Activated T-cell treated with anti-CD3 and anti-CD28 coated beads, Interleukin-2, amount 50 U/mL, for 24 hours (primary cell): ENCODE measurements around the gene LRFN2.

ENCODE experiments used
- DNase-seq: peaks from one replicate; pipeline ENCODE4 v3.0.0-alpha.2; 2020
- H3K27ac Mint-ChIP-seq: 2 replicates; pipeline ENCODE4 v1.8.0; 2020; ENCODE audit warnings: mild to moderate bottlenecking, mixed read lengths
- H3K27me3 Mint-ChIP-seq: 2 replicates; pipeline ENCODE4 v1.8.0; 2020; ENCODE audit warnings: mixed read lengths
- H3K36me3 Mint-ChIP-seq: 2 replicates; pipeline ENCODE4 v1.8.0; 2020; ENCODE audit warnings: low read depth, mixed read lengths
- H3K4me1 Mint-ChIP-seq: 2 replicates; pipeline ENCODE4 v1.8.0; 2020; ENCODE audit warnings: low read depth, mixed read lengths
- H3K4me3 Mint-ChIP-seq: 2 replicates; pipeline ENCODE4 v1.8.0; 2020; ENCODE audit warnings: mild to moderate bottlenecking, moderate library complexity, mixed read lengths
- H3K9me3 Mint-ChIP-seq: 2 replicates; pipeline ENCODE4 v1.8.0; 2020; ENCODE audit warnings: mixed read lengths

The LRFN2 gene

DNA sequence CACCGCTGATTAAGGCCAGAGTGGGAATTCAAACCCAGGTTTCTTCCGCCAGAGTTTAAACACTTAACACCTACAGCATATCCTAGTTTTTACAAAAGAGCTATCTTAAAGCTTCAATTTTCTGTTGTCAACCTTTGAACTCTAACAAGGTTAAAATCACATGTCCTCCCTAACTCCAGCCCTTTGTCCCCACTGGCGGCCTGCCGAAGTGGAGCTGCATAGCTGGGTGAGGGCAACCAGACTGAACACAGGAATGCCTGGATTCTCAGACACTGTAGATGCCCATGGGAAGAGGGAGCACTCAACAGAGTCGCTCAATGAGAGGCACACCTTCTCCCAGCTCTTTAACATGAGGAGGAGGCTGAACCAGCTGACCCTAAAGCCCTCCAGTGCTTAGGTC is 59.1 kb downstream of the LRFN2 start:
- no peaks in the 10 kb centered on the region for H3K9me3 Mint-ChIP-seq
- no peak overlapping the region for H3K27ac Mint-ChIP-seq

DNA sequence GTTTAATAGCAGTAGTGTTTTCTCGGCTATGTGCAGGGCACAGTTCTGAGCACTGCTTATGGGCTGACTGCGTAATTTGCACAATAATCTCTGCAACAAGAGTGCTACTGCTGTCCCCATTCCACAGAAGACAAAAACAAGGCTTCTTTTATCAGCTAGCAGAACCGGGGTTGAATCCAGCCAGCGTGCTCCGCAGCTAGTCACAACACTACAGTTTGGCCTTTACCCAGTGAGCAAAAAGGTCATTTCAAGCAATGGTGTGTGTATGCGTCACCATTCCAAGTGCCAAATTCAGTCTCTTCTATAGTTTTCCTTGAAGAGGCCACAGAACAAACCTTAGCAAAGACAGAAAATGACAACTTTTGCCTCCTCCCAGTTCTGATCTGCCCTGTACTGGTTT is 61.1 kb downstream of the LRFN2 start:
- Mint-ChIP-seq H3K9me3 (no peaks in the 10 kb centered on the region), H3K36me3 (no peaks in the 10 kb centered on the region), H3K27ac (no peak overlapping the region), H3K4me3 (no peak overlapping the region), H3K27me3 (no peaks in the 10 kb centered on the region), H3K4me1 (no peaks in the 10 kb centered on the region)
- no peak for DNase-seq

More for the DNA sequence above, 59.1 kb downstream of the LRFN2 start:
- DNase-seq = no peak
- Mint-ChIP-seq H3K36me3 (no peaks in the 10 kb centered on the region), H3K4me3 (no peak overlapping the region), H3K27me3 (no peaks in the 10 kb centered on the region), H3K4me1 (no peaks in the 10 kb centered on the region)

DNA sequence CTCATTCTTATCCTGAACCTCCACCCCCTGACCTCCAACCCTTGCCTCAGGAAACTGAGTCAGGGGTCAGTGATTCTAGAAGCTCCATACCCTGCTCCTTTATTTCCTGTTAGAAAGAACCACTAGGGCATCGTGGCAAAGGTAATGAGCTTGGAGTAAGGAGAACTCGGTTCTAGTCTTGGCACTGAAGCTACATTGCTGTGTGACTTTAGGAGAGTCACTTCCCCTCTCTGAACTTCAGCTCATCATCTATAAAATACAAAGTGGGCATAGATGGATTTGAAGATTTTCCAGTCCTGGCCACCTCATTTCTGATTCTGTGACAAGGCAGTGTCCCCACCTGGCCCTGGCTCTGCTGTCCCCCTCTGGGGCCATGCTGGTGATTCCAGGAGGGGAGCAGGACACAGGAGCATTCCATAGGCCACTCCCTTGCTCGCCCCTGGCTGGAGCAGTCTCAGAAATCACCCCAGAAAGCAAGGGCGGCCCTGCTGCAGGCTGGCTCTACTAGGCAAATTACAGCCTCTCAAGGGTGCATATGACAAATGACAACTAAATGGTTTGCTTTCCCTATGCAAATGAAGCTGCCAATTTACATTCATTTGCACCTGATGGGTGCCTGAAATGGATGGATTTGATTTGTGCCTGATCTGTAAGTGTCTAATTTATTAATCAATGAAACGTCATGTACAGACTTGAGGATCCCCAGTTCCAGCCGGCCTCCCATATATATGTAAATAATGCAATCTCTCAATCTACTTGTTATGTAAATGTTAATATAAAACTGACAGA is 62.2 kb downstream of the LRFN2 start:
- DNase-seq = no peak
- H3K4me3 Mint-ChIP-seq = no peak overlapping the region
- H3K27ac Mint-ChIP-seq = no peak overlapping the region

DNA sequence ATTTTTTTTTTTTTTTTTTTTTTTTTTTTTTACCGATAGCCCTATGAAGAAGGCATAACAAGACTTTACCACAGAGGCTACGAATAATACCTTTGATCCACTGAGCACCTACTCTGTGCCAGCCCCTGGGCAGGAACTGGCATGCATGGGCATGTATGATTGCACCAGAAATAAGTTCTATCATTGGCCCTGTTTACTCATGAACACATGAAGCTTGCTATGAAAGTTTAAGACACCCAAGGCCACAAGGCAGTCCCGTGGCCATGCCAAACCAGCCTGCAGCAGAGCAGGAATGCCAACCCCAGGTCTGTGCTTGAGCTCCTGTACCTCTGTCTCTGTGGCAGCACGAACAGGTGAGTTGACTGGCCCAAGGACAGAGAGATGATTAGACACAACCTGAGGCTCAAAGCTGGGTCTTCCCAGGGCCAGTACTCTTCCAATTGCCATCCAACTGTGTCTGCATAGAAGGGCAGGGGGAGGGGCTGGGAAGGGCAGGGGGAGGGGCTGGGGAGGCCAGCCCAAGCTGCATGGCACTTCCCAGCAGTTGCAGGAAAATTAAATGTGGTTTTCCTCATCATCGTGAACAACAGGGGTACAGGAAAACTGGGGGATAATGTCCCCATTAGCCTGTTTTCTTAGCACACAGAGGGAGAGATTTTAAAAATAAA is 63.5 kb downstream of the LRFN2 start:
- Mint-ChIP-seq H3K9me3 (no peaks in the 10 kb centered on the region), H3K36me3 (no peaks in the 10 kb centered on the region), H3K4me3 (no peak overlapping the region), H3K27me3 (no peaks in the 10 kb centered on the region), H3K27ac (no peak overlapping the region), H3K4me1 (peaks cover 4% of the 10 kb centered on the region)
- DNase-seq = no peak

More for the DNA sequence above, 62.2 kb downstream of the LRFN2 start:
- Mint-ChIP-seq H3K27me3 (no peaks in the 10 kb centered on the region), H3K36me3 (no peaks in the 10 kb centered on the region), H3K9me3 (no peaks in the 10 kb centered on the region), H3K4me1 (peaks cover 2% of the 10 kb centered on the region)

DNA sequence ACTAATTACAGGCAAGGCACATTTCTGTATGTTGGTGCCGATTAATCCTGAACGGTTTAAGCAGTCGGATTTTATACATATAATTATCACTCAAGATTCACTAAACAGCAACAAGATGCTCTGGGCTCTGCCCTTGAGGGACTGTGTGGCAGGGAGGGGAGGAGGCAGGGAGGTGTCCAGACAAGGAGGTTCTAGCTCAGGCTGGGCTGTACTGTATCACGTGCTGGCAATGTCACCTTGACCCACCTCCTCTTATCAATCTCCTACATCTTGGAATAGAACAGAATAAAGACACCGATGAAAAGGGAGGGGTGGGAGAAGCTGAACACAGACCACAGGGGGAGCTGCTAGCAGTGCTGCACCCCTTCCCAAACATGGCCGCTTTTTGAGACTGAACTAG is 65.7 kb downstream of the LRFN2 start:
- no peak for DNase-seq
- Mint-ChIP-seq H3K27ac (no peak overlapping the region), H3K4me3 (no peak overlapping the region), H3K9me3 (no peaks in the 10 kb centered on the region), H3K36me3 (no peaks in the 10 kb centered on the region), H3K27me3 (no peaks in the 10 kb centered on the region), H3K4me1 (peaks cover 4% of the 10 kb centered on the region)

DNA sequence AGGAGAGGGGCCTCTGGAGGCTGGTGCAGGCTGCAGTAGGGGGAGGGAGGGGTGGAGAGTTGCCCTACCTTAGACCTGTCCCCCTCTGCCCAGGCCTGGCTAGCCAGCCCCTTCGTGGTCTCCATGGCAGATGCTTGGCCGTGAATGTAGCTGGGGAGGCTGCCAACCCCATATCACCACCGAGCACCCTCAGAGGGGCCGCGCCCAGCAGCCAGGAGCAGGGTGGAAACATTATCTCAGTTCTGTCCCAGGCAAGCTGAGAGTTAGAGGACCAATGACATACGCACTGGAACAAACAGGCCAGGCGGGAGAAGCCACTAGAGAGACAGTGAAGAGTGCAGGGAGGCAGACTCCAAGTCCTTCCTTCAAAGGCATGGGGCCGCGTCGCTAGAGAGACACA is 66.5 kb downstream of the LRFN2 start:
- DNase-seq = no peak
- Mint-ChIP-seq H3K4me3 (no peak overlapping the region), H3K9me3 (no peaks in the 10 kb centered on the region), H3K27ac (no peak overlapping the region), H3K36me3 (no peaks in the 10 kb centered on the region), H3K4me1 (peaks cover 4% of the 10 kb centered on the region), H3K27me3 (no peaks in the 10 kb centered on the region)

DNA sequence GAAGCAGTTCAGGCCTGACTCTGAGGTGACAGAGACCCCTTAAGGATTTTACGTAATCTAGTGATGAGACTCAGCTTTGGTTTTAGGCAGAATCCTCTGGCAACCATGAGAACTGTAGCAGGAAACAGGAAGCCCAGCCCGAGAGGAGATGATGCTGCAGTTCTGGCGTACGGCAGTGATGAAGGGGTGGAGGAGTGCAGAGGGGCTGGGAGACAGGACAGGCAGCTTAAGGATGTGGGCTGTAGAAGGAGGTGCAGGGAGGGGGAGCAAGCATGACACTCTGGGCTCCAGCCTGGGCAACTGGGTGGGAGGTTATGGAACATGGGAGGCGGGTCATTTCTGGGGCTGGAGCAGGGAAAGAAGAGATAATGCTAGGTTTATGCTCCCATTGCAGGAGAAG is 67.1 kb downstream of the LRFN2 start:
- Mint-ChIP-seq H3K27me3 (no peaks in the 10 kb centered on the region), H3K4me3 (no peak overlapping the region), H3K27ac (no peak overlapping the region), H3K36me3 (no peaks in the 10 kb centered on the region), H3K9me3 (no peaks in the 10 kb centered on the region), H3K4me1 (peaks cover 4% of the 10 kb centered on the region)
- no peak for DNase-seq

DNA sequence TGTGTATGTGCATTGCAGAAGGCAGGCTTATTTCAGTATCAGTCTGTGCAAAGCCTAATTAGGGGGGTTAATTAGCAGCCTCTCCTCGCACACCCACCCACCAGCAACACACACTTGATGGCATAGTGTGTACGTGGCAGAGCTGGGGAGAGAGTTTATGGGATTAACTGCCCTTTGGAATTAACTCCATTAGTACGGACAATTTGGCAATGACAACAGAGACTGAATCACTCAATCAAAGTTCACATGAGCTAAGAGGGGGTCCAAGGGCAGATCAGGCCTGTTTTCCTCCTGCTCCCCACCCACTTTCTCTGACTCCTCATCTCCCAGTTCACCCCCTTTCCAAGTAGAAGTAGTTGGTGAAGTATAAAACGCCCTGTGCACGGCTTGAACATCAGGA is 69.5 kb downstream of the LRFN2 start:
- Mint-ChIP-seq H3K9me3 (no peaks in the 10 kb centered on the region), H3K4me3 (no peak overlapping the region), H3K36me3 (no peaks in the 10 kb centered on the region), H3K27ac (no peak overlapping the region), H3K4me1 (peaks cover 4% of the 10 kb centered on the region), H3K27me3 (no peaks in the 10 kb centered on the region)
- DNase-seq = no peak

DNA sequence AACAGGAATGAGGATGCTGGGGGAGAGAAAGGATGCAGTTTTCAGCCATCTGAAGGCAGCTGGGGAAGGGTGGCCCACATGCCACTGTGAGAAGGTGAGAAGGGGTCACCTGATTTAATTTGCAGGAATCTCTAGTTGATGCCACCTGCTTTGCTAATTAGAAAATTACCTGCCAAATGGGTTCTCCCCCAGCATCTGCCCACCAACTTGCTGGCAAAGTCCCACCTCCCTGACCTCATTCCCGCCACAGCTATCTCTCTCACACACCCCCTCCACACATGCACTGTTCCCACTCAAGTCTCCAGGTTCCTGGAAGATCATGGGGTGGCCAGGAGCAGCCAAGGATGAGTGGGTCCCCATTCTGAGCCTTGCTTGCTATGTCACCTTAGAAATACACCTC is 70.7 kb downstream of the LRFN2 start:
- DNase-seq = no peak
- Mint-ChIP-seq H3K4me1 (peaks cover 7% of the 10 kb centered on the region), H3K27me3 (no peaks in the 10 kb centered on the region)

DNA sequence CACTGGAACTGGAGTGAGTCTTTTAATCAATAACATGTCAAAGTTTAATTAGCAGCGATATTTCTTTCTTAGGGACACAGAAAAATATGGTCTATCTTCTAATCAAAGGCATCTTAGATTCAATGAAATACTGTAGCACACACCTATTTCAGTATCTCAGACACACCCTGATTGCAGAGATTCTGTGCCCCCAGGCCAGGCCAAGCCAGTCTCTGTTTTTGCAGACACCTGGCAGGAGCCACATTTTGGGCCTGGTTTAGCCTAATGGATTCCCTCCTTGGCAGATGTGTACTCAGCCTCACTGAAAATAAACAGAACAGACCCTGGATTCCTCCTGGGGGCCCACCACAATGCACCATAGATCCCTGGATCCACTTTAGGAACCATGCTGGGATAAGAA is 74.8 kb downstream of the LRFN2 start:
- no peaks in the 10 kb centered on the region for H3K36me3 Mint-ChIP-seq
- no peak for DNase-seq
- no peaks in the 10 kb centered on the region for H3K9me3 Mint-ChIP-seq
- no peaks in the 10 kb centered on the region for H3K27me3 Mint-ChIP-seq
- H3K27ac Mint-ChIP-seq = no peak overlapping the region
- H3K4me3 Mint-ChIP-seq = no peak overlapping the region
- peaks cover 5% of the 10 kb centered on the region for H3K4me1 Mint-ChIP-seq

More for the DNA sequence above, 70.7 kb downstream of the LRFN2 start:
- H3K27ac Mint-ChIP-seq = no peak overlapping the region
- H3K36me3 Mint-ChIP-seq = no peaks in the 10 kb centered on the region
- H3K9me3 Mint-ChIP-seq = no peaks in the 10 kb centered on the region
- no peak overlapping the region for H3K4me3 Mint-ChIP-seq

DNA sequence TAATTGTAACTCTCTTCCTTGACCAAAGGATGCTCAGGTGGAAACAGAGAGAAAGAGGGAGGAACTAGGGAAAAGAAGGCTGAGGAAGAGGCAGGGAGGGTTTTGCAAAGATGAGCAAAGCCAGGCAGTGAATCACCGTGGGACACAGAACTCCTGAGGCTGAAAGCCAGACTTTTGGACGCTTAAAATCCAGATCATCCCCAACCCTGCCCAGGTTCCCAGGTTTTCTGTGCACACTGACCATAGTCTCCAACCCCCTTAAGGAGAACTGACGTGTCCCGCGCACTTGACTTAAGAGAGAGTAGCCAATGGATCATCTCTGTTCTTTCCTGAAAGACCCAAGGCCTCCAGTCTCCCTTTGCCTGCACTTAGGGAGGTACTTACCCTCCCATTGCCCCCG is 75.3 kb downstream of the LRFN2 start:
- no peaks in the 10 kb centered on the region for H3K27me3 Mint-ChIP-seq
- DNase-seq = no peak
- no peaks in the 10 kb centered on the region for H3K36me3 Mint-ChIP-seq
- H3K4me1 Mint-ChIP-seq = peaks cover 5% of the 10 kb centered on the region
- H3K27ac Mint-ChIP-seq = no peak overlapping the region
- H3K9me3 Mint-ChIP-seq = no peaks in the 10 kb centered on the region
- H3K4me3 Mint-ChIP-seq = no peak overlapping the region

DNA sequence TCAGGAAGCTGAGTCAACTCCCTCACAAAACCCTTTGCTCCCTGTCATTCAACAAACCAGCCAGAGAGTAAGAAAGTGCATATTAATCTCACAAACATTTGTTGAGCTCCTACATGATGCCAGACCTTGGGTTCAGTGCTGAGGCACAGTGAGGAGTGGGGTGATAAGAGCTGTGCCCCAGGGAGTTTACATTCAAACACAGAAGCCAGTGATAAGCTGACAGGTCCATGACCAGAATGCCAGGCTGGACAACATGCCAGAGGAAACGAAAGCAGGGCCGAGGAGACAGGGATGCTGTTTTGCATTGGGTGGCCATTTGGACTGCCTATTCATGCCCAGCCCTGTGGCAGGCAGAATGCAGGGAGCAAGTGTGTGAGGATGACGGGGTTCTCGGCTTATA is 76.7 kb downstream of the LRFN2 start:
- H3K9me3 Mint-ChIP-seq = no peaks in the 10 kb centered on the region
- H3K4me3 Mint-ChIP-seq = no peak overlapping the region
- peaks cover 5% of the 10 kb centered on the region for H3K4me1 Mint-ChIP-seq
- no peaks in the 10 kb centered on the region for H3K36me3 Mint-ChIP-seq
- no peaks in the 10 kb centered on the region for H3K27me3 Mint-ChIP-seq
- H3K27ac Mint-ChIP-seq = no peak overlapping the region
- no peak for DNase-seq

DNA sequence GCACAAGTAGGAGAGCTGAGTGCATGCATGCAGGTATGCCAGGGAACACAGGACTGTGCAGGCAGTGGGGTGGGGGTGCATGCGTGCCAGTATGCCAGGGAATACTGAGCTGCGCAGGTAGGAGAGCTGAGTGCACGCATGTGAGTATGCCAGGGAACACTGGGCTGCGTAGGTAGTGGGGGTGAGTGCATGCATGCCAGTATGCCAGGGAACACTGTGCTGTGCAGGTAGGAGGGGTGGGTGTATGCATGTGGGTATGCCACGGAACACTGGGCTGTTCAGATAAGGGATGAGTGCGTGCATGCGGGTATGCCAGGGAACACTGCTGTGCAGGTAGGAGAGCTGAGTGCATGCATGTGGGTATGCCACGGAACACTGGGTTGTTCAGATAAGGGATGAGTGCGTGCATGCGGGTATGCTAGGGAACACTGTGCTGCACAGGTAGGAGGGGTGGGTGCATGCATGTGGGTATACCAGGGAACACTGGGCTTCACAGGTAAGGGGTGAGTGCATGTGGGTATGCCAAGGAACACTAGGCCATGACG is 77.4 kb downstream of the LRFN2 start:
- Mint-ChIP-seq H3K36me3 (no peaks in the 10 kb centered on the region), H3K27me3 (no peaks in the 10 kb centered on the region), H3K4me3 (no peak overlapping the region), H3K27ac (no peak overlapping the region), H3K4me1 (peaks cover 5% of the 10 kb centered on the region), H3K9me3 (no peaks in the 10 kb centered on the region)
- DNase-seq = no peak

DNA sequence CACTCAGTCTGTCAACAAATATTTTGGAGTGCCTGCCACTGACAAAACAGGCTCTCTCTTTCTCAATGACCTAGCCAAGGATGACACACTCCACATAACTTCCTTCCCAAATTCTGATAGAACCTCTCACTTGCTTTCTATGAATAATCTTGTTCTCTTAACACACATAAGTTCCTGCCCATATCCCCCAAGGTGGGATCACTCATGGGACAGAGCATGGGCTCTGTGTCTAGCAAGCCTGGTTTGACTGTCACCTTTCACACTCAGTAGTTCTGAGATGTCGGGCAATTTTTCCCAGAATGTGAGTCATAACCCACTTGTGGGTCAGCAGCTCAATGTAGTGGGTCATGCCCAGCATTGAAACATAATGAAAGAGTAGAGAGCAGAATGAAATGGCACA is 78.1 kb downstream of the LRFN2 start:
- Mint-ChIP-seq H3K4me1 (peaks cover 5% of the 10 kb centered on the region), H3K9me3 (no peaks in the 10 kb centered on the region), H3K27ac (no peak overlapping the region), H3K27me3 (no peaks in the 10 kb centered on the region), H3K4me3 (no peak overlapping the region), H3K36me3 (no peaks in the 10 kb centered on the region)
- DNase-seq = no peak

DNA sequence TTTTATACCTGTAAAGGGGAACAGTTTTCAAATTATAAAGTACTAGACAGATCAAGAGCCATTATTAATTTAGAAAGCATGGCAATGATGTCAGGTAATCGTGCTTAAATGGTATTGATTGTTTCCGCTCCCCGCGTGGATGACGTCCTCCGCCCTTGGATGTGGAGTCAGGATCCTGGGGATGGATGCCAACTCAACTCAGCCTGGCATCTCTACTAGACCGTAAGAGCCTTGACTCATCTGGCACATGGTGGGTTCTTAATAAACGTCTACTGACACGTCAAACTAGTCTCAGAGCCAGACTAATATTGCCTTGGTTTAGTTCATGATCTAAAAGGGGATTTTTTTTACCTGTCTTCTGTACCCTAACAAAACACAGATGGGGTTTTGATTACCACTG is 80.2 kb downstream of the LRFN2 start:
- DNase-seq = no peak
- no peaks in the 10 kb centered on the region for H3K36me3 Mint-ChIP-seq
- H3K4me3 Mint-ChIP-seq = no peak overlapping the region
- H3K4me1 Mint-ChIP-seq = peaks cover 5% of the 10 kb centered on the region
- H3K27me3 Mint-ChIP-seq = no peaks in the 10 kb centered on the region
- H3K9me3 Mint-ChIP-seq = no peaks in the 10 kb centered on the region
- no peak overlapping the region for H3K27ac Mint-ChIP-seq
